Muscle of leg (tissue), 16 donors: Measurements from ENCODE around the gene USP54. TPM values are rescaled to one million over a fixed set of nuclear protein-coding genes. Genes with fewer than 3 reads are reported as not detected.

Experiments
- DNase-seq: peaks from one replicate; pipeline ENCODE4 v3.0.0; 2013
- H3K27ac ChIP-seq: one replicate; pipeline ENCODE4 v1.5.1; 2013; ENCODE audit warnings: mild to moderate bottlenecking, low read length, control low read depth
- H3K27me3 ChIP-seq: one replicate; pipeline ENCODE4 v1.6.1; 2013; ENCODE audit warnings: low read length; ENCODE audit not compliant: control insufficient read depth, insufficient read depth
- H3K36me3 ChIP-seq: one replicate; pipeline ENCODE4 v1.6.1; 2013; ENCODE audit warnings: low read length; ENCODE audit not compliant: control insufficient read depth, insufficient read depth
- H3K4me1 ChIP-seq: one replicate; pipeline ENCODE4 v1.6.1; 2013; ENCODE audit warnings: low read length; ENCODE audit not compliant: control insufficient read depth, insufficient read depth
- H3K4me3 ChIP-seq: one replicate; pipeline ENCODE4 v1.5.1; 2013; ENCODE audit warnings: low read length, control low read depth
- H3K9me3 ChIP-seq: replicated peaks from 2 replicates; pipeline ENCODE4 v1.6.1; 2013; ENCODE audit warnings: low read depth, low read length; ENCODE audit not compliant: control insufficient read depth
- WGBS: methylation state at CpG from one replicate; pipeline ENCODE4 v1.1.5; 2013; ENCODE audit warnings: missing lambda C conversion rate; ENCODE audit not compliant: insufficient coverage; 5-methylcytosine and 5-hydroxymethylcytosine counted together
- long read RNA-seq, 11 donors: transcript quantifications; one replicate each; lab custom pipeline, GENCODE V29; 2026
- polyA plus RNA-seq, 8 donors: library from polyadenylated mRNA; unstranded; fragments of 120-200 nt; gene quantifications; one replicate each; pipeline versions ENCODE4 v1.2.1 to v1.2.3, GENCODE V29; 2013; ENCODE audit warnings: inconsistent platforms in 1 of 8, low replicate concordance in 1 of 8; ENCODE audit not compliant: insufficient read length in 8 of 8, insufficient read depth in 1 of 8
- total RNA-seq: library from RNA; stranded (reverse); fragments of 120-200 nt; gene quantifications from one replicate; pipeline ENCODE4 v1.2.4, GENCODE V29; 2013

Gene USP54, protein sequence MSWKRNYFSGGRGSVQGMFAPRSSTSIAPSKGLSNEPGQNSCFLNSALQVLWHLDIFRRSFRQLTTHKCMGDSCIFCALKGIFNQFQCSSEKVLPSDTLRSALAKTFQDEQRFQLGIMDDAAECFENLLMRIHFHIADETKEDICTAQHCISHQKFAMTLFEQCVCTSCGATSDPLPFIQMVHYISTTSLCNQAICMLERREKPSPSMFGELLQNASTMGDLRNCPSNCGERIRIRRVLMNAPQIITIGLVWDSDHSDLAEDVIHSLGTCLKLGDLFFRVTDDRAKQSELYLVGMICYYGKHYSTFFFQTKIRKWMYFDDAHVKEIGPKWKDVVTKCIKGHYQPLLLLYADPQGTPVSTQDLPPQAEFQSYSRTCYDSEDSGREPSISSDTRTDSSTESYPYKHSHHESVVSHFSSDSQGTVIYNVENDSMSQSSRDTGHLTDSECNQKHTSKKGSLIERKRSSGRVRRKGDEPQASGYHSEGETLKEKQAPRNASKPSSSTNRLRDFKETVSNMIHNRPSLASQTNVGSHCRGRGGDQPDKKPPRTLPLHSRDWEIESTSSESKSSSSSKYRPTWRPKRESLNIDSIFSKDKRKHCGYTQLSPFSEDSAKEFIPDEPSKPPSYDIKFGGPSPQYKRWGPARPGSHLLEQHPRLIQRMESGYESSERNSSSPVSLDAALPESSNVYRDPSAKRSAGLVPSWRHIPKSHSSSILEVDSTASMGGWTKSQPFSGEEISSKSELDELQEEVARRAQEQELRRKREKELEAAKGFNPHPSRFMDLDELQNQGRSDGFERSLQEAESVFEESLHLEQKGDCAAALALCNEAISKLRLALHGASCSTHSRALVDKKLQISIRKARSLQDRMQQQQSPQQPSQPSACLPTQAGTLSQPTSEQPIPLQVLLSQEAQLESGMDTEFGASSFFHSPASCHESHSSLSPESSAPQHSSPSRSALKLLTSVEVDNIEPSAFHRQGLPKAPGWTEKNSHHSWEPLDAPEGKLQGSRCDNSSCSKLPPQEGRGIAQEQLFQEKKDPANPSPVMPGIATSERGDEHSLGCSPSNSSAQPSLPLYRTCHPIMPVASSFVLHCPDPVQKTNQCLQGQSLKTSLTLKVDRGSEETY (N-terminal part only)
- total RNA-seq (14.1 TPM), polyA plus RNA-seq (10 to 100 TPM; 13.6 to 18.6 (median 17.0) TPM)
- long read RNA-seq, donor 1 = 0 reads
- long read RNA-seq, donor 2 = 0 reads
- long read RNA-seq, donor 3 = 0 reads
- long read RNA-seq, donor 4 = 0 reads
- long read RNA-seq, donor 5 = 0 reads
- long read RNA-seq, donor 6 = 0 reads
- long read RNA-seq, donor 7 = 0 reads
- long read RNA-seq, donor 8, partial matches to known transcripts = 0 of 1 reads
- long read RNA-seq, donor 8, other reads (novel, unspliced or antisense) = 0 of 1 reads
- long read RNA-seq, donor 9 = 0 reads
- long read RNA-seq, donor 10 = 0 reads
- long read RNA-seq, donor 11 = 0 reads

DNA sequence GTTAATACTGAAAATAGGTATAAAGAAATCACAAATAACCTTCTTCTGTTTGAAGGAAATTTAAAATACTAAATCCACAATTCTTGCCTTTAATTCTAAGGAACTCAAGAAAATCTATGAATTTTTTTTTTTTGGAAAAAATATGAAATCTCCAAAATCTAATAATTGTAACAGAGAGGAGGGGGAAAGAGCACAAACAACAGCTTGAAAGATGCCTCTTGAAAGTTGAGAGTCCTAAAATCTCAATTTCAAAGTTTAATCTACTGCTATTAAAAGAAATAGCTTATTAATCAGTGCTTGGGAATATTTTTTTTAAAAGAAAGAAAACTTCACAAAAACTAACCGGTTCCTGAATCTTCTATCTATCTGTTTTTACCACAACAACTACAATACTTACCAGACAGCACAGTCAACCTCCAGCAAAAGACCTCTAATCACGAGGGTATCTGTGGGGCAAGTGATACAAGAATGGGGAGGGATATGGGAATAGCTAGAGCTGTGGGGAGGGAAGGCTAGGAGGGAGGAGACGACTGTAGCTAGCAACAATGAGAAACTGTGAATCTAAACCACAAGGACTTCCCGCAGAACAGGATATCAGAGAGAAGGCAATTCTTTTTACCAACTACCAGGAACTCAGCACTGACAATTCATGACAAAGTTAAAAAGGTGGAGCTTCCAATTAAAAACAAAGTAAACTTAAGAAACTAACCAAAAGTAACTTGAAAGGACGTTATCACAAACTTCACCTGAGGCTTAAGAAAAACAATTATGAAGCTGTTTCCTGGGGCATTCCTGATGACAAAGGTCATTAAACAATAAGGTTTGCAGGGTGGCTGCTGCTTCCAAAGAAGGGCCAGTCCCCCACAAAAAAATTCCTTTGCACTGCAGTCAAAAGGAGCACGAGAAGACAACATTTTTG lies at the start of gene USP54:
TSS of gene USP54 (minus strand) at position 462 of the 919 bp plus-strand sequence. CDS start 15,684 bp downstream, outside the sequence.
- DNase-seq = peak; percentile 25
- Histone ChIP-seq H3K36me3 (no peaks in the 10 kb centered on the region), H3K9me3 (no peaks in the 10 kb centered on the region), H3K4me1 (peaks cover 2% of the 10 kb centered on the region), H3K4me3 (no peak within 1 kb of the TSS), H3K27me3 (no peaks in the 10 kb centered on the region), H3K27ac (peak within 1 kb of the TSS; percentile 30)
- no CpG with 5 or more reads among the region's 6 CpGs for whole genome bisulfite sequencing

DNA sequence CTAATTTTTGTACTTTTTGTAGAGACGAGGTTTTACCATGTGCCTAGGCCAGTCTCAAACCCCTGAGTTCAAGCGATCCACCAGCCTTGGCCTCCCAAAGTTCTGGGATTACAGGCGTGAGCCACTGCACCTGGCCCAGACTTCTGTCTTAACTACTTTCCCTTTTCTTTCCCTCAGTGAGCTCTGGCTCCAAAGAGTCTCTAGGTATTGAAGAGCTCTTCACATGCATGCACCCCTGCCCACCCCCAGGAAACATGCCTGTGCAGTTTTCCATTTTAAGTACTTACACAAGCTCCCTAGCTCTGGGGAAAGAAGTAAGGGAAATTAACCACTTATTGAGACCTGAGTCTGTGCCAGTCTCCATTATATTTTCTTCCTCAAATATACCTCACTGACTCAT lies 48.1 kb upstream of the USP54 start:
- WGBS = 71% methylated on average over 3 of the region's 3 CpGs
- H3K27me3 ChIP-seq = no peaks in the 10 kb centered on the region
- peak overlapping the region; percentile 71 for H3K27ac ChIP-seq
- peaks cover 45% of the 10 kb centered on the region for H3K4me1 ChIP-seq
- DNase-seq = no peak
- no peaks in the 10 kb centered on the region for H3K9me3 ChIP-seq
- H3K36me3 ChIP-seq = peaks cover 13% of the 10 kb centered on the region
- peak overlapping the region; percentile 49 for H3K4me3 ChIP-seq

DNA sequence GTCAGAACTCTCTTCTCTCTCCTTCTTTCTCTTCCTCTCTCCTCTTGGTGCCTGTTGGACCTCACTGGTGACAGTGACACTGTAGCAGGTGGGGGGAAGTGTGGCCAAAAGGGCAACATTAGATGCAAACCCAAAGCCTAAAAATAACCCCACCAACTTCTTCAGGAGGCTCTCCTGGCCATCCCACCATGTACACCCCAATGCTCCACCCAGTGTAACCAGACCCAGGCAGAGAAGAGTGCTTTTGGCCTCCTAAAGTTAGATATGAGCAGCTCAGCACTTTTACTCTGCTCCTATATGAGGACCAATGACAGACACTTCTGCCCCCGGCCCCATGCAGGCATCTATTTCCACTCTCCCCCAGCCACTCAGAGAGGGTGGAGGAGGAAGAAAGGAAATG lies 44.6 kb upstream of the USP54 start:
- Histone ChIP-seq H3K4me1 (peaks cover 30% of the 10 kb centered on the region), H3K27me3 (no peaks in the 10 kb centered on the region), H3K27ac (peak overlapping the region; percentile 73), H3K4me3 (no peak overlapping the region), H3K9me3 (no peaks in the 10 kb centered on the region), H3K36me3 (peaks cover 23% of the 10 kb centered on the region)
- WGBS = no CpG with 5 or more reads among the region's 1 CpG
- DNase-seq = peak; percentile 79

DNA sequence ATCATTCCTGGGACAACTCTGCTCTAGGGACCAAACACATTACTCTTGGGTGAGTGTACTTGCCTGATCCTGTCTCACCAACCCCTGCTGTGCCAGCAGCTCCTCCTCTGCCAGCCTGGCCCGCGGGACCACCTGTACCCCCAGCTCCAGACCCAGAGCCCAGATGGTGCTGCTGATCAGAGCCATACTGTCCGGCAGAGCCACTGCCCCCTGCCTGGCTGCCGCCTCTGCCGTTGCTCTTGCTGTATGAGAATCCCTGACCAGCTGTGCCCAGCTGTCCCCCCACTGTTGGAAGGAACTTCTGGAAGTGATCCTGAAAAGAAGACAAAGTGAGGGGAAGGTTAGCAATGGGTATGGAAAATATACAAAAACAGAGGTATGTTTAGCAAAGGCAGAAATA lies 43.3 kb upstream of the USP54 start:
- peak; percentile 55 for DNase-seq
- H3K27ac ChIP-seq = peak overlapping the region; percentile 65
- H3K4me3 ChIP-seq = no peak overlapping the region
- peaks cover 19% of the 10 kb centered on the region for H3K36me3 ChIP-seq
- H3K27me3 ChIP-seq = no peaks in the 10 kb centered on the region
- WGBS = 53% methylated on average over 3 of the region's 5 CpGs
- no peaks in the 10 kb centered on the region for H3K9me3 ChIP-seq
- peaks cover 30% of the 10 kb centered on the region for H3K4me1 ChIP-seq

DNA sequence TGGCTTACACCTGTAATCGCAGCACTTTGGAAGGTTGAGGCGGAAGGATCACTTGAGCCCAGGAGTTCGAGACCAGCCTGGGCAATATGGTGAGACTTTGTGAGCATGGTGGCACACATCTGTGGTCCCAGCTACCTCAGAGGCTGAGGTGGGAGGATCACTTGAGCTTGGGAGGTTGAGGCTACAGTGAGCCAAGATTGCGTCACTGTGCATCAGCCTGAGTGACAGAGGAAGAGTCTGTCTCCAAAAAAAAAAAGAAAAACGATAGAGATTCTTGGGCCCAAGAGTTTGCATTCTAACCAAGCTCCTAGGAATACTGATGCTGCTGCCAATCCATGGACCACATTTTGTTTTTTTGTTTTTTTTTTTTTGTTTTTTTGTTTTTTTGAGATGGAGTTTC lies 38.0 kb upstream of the USP54 start:
- 93% methylated on average over 4 of the region's 5 CpGs for WGBS
- Histone ChIP-seq H3K27me3 (no peaks in the 10 kb centered on the region), H3K27ac (no peak overlapping the region), H3K4me1 (peaks cover 14% of the 10 kb centered on the region), H3K36me3 (peaks cover 10% of the 10 kb centered on the region), H3K4me3 (no peak overlapping the region), H3K9me3 (no peaks in the 10 kb centered on the region)
- no peak for DNase-seq

DNA sequence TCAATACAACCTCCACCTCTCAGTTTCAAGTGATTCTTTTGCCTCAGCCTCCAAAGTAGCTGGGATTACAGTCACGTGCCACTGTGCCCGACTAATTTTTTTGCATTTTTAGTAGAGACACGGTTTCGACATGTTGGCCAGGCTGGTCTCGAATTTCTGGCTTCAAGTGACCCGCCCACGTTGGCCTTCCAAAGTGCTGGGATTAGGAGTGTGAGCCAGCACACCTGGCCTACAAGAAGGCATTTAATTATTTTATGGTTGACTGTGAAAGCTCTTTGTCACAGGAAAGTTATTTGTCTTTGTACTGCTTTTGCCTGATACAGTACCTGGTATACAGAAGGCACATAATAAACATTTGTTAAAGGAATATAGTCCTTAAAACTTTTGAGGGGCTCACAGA lies 37.3 kb upstream of the USP54 start:
- no peaks in the 10 kb centered on the region for H3K9me3 ChIP-seq
- peaks cover 10% of the 10 kb centered on the region for H3K4me1 ChIP-seq
- no peak overlapping the region for H3K4me3 ChIP-seq
- no peak for DNase-seq
- H3K27ac ChIP-seq = no peak overlapping the region
- H3K36me3 ChIP-seq = peaks cover 6% of the 10 kb centered on the region
- WGBS = 42% methylated on average over 4 of the region's 7 CpGs
- H3K27me3 ChIP-seq = no peaks in the 10 kb centered on the region

DNA sequence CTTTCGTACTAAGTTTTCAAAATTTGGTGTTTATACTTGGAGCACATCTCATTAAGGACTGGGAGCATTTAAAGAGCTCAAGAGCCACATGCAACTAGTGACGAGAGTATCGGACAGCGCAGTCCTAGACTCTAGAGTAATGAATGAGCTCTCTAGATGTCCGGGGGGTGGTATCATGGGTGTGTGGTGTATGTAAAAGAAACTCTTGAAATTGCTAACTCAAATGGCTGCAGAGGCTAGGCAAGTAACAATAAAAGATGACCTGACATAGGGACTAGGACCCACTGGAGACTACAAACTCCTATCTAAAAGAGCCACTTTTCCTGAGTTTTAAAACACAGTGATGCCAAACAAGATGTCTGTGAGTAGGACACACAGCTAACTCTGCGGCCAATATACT lies 36.2 kb upstream of the USP54 start:
- peaks cover 4% of the 10 kb centered on the region for H3K36me3 ChIP-seq
- H3K27ac ChIP-seq = no peak overlapping the region
- H3K9me3 ChIP-seq = no peaks in the 10 kb centered on the region
- no peaks in the 10 kb centered on the region for H3K27me3 ChIP-seq
- no peak overlapping the region for H3K4me3 ChIP-seq
- H3K4me1 ChIP-seq = peaks cover 10% of the 10 kb centered on the region
- DNase-seq = no peak
- WGBS = 100% methylated on average over 3 of the region's 6 CpGs

DNA sequence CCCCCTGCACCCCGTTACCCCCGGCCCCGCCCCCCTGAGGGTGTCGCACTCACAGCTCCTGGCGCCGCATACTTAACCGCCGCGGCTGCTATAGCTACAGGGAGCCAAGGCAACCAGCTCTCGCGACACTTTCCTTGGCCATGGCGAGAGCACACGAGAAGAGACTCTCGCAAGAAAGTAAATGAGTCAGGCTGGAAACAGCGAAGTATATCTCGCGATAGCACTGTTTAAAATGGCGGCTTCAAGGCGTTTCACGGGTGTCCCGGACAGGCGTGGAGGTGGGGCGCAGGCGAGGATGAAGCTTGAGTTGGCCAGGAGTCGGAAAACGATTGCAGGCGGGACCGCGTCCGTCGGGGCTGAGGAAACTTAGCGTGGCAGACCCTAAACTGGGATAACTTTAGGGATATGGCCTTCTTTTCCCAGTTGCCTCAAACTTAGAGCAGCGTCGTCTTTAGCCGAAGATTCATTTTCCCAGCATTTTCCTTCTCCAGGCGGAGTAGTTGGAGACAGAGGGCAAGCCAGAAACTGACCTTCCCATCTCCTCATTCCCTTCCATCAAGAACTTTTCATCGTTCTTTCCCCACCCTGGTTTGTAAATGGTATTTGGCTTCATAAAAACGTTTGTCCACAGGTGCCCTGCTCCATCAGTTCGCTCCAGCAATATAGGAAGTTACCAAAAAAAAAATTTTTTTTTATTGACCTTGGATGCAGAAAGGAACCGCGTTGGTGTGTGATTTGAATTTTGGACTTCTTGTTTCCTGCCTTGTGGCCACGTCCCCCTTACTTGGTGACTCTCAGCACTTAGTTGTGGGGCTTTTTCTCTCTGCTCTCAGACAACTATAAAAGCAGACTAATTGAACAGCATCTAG lies 35.0 kb upstream of the USP54 start:
- H3K27ac ChIP-seq = peak overlapping the region; percentile 95
- H3K4me1 ChIP-seq = peaks cover 10% of the 10 kb centered on the region
- no peaks in the 10 kb centered on the region for H3K9me3 ChIP-seq
- WGBS = under 1% methylated on average over 34 of the region's 42 CpGs
- peak; percentile 100 for DNase-seq
- no peaks in the 10 kb centered on the region for H3K36me3 ChIP-seq
- H3K27me3 ChIP-seq = no peaks in the 10 kb centered on the region
- peak overlapping the region; percentile 99 for H3K4me3 ChIP-seq
